BE2C (cell line): ENCODE data around the gene ADGRD1.

Experiments
- DNase-seq: peaks from one replicate; pipeline ENCODE4 v3.0.0-alpha.2; 2020
- H3K27me3 ChIP-seq: fragments of 250-450 bp; sonication (Bioruptor Pico); 2 replicates; pipeline ENCODE4 v1.5.1; 2020; ENCODE audit warnings: mild to moderate bottlenecking
- H3K36me3 ChIP-seq: fragments of 250-450 bp; sonication (Bioruptor Pico); 2 replicates; pipeline ENCODE4 v1.5.1; 2020; ENCODE audit warnings: mild to moderate bottlenecking
- H3K4me1 ChIP-seq: fragments of 250-450 bp; sonication (Bioruptor Pico); 2 replicates; pipeline ENCODE4 v1.5.1; 2020
- H3K4me3 ChIP-seq: 2 replicates; pipeline ENCODE4 v1.5.1; 2011; ENCODE audit warnings: low read depth, low read length
- H3K9me3 ChIP-seq: fragments of 250-450 bp; sonication (Bioruptor Pico); 2 replicates; pipeline ENCODE4 v1.5.1; 2020
- CTCF ChIP-seq: IDR thresholded peaks from 2 replicates; pipeline ENCODE4 v1.5.1; 2012; ENCODE audit warnings: mild to moderate bottlenecking, low read depth, low read length

Gene ADGRD1

GRCh38 chr12:131159660-131160059 lies 206.0 kb downstream of the ADGRD1 start:
- Histone ChIP-seq H3K9me3 (no peaks in the 10 kb centered on the region), H3K36me3 (no peaks in the 10 kb centered on the region), H3K4me1 (no peaks in the 10 kb centered on the region), H3K27me3 (no peaks in the 10 kb centered on the region), H3K4me3 (no peak overlapping the region)
- TF ChIP-seq CTCF = peak; percentile 62
- DNase-seq = no peak

- Histone ChIP-seq H3K4me3 (no peak overlapping the region), H3K36me3 (no peaks in the 10 kb centered on the region), H3K4me1 (no peaks in the 10 kb centered on the region), H3K9me3 (no peaks in the 10 kb centered on the region), H3K27me3 (no peaks in the 10 kb centered on the region)
- DNase-seq = no peak
- no peak for TF ChIP-seq CTCF
Measured at GRCh38 chr12:131162113-131162512, 208.4 kb downstream of the ADGRD1 start.

GRCh38 chr12:131163189-131163738 lies 209.6 kb downstream of the ADGRD1 start:
- Histone ChIP-seq H3K4me3 (no peak overlapping the region), H3K27me3 (no peaks in the 10 kb centered on the region), H3K36me3 (no peaks in the 10 kb centered on the region), H3K9me3 (no peaks in the 10 kb centered on the region), H3K4me1 (no peaks in the 10 kb centered on the region)
- no peak for TF ChIP-seq CTCF
- DNase-seq = no peak

- TF ChIP-seq CTCF = no peak
- no peak for DNase-seq
- H3K4me1 ChIP-seq = no peaks in the 10 kb centered on the region
- H3K27me3 ChIP-seq = no peaks in the 10 kb centered on the region
- no peak overlapping the region for H3K4me3 ChIP-seq
- no peaks in the 10 kb centered on the region for H3K36me3 ChIP-seq
- H3K9me3 ChIP-seq = no peaks in the 10 kb centered on the region
Measured at GRCh38 chr12:131164096-131164872, 210.6 kb downstream of the ADGRD1 start.

GRCh38 chr12:131166717-131167116 lies 213.0 kb downstream of the ADGRD1 start:
- Histone ChIP-seq H3K36me3 (no peaks in the 10 kb centered on the region), H3K27me3 (no peaks in the 10 kb centered on the region), H3K4me3 (no peak overlapping the region), H3K4me1 (no peaks in the 10 kb centered on the region), H3K9me3 (no peaks in the 10 kb centered on the region)
- no peak for TF ChIP-seq CTCF
- DNase-seq = no peak

- Histone ChIP-seq H3K4me1 (no peaks in the 10 kb centered on the region), H3K9me3 (no peaks in the 10 kb centered on the region), H3K36me3 (no peaks in the 10 kb centered on the region), H3K4me3 (no peak overlapping the region), H3K27me3 (no peaks in the 10 kb centered on the region)
- no peak for TF ChIP-seq CTCF
- no peak for DNase-seq
Measured at GRCh38 chr12:131167334-131167733, 213.6 kb downstream of the ADGRD1 start.
